Stimulated activated CD4-positive, alpha-beta T cell treated with anti-CD3 and anti-CD28 coated beads, Interleukin-12 subunit alpha, Interleukin-12 subunit beta, amount 100 ng/mL, for 24 hours (primary cell): Measurements from ENCODE around the gene MESD.

Experiments used
- DNase-seq, 2 experiments: peaks; one replicate each; pipeline ENCODE4 v3.0.0-alpha.2; 2020; ENCODE audit warnings: low read depth in 2 of 2

Gene MESD

DNA sequence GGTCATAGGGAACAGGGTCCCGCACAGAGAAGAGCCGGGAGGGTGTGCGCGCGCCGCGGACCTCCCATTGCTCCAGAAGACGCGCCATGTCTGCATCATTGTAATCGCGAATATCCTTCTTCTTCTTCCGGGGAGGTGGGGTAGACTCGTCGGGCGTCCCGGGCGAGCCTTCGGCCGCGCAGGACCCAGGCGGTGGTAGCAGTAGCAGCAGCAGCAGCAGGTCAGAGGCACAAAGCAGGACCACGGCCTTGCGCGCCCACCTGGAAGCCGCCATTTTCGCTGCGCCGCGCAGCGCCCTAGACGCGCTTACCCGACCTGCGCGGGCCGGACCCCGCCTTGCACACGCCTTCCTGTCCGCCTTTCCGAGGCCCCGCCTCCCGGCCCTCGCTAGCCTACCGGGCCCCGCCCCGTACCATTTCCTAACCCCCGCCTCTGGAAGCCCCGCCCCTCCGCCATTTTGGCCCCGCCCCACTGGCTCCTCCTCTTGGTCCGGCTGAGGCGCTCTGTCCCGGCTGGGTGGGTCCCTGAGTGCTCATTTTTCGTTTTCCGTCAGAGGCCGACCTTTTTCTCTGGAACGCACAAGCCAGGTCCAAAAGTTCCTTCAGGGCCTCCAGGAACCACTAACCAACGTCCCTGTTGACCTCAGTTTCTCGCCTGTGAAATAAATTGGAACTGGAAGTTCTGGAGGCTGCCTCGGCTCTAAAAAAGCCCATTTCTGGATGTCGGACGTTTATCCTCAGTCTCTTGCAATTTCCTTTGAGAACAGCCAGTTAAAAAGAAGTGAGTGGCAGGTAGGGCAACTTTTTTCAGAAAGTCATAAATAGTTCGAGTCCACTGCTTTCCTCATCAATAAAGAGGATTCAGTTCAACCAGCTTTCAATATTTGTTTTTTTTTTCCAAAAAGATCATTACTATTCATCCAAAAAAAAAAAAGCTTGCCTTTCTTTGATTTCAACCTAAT lies at the start of gene MESD:
Gene MESD (minus strand): TSS at position 302 of the 961 bp plus-strand sequence. CDS start 28 bp downstream, at position 274.
- DNase-seq: peak; percentile 96 to 99

DNA sequence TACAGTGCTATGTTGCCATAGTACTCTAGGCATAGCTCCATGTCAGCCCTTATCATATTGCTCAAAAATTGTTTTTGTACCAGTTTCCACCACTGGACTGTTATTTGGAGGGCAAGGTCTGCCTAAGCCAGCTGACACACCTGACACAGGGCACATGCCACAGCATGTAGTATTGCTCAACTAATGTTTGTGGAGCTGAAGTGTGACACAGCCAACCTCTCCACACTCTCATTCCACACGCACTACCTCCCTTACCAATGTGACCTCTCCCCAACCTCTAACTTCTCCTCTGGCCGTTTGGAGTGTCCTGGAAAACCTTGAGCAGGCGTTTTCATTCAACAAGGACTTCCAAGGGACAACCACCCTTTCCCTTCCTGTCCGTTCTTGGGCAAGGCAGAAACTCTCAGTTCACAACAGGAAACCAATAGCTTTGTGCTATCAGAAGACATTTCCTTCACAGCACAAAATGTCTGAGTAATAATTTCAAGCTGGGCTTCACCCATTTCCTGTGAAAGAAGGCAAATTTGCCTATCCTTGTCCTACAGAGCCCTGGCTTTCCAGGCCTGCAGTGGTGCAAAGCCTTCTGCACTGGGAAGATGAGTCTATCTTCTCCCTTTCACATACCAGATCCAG lies 49.5 kb upstream of the MESD start:
- DNase-seq: no peak

DNA sequence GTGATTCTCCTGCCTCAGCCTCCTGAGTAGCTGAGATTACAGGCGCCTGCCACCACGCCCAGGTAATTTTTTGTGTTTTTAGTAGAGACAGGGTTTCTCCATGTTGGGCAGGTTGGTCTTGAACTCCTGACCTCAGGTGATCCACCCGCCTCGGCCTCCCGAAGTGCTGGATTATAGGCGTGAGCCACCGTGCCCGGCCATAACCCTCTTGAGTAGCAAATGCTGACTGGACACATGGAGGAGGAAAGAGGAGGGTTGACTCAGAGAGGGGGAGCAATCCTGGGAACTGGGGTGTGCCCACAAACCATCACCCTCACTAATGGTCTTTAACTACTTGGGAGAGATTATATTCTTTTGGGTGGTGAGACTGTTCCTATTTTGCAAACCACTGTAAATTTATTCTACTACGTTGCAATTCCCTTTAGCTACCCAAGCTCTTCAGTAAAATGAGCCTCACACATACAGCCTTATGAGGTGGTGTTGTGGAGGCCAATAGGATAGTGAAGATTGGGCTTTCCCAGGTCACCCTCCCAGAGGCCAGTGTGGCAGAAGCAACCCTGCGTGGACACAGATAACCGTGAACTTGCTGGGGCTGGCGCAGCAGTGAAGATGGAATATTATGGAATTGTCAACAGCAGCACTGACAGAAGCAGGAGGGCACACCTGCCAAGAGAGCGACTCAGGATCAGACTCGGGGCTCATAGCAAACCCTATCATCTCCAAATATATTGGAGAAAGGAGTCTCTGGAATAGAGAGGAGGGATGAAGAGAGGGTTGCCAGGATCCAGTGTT lies 48.5 kb upstream of the MESD start:
- DNase-seq: no peak

DNA sequence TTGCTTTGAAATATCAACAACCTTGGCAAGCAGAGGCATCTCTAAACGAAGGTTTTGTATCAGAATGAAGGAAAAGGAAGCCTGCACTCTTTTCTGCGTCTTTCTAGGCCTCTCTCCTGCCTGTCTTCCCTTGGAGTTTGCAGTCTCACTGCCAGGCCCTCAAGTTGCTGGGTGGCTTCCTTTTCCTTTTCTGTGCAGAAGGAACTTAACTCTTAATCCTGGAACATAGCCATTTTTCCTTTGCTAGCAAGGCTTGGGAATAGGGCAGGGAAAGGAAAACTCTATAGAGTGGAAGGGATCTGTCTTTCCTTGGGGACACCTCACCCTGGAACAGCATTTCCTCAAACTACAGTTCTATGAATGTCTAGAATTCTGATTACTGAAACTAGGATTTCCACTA lies 43.9 kb upstream of the MESD start:
- DNase-seq: no peak

DNA sequence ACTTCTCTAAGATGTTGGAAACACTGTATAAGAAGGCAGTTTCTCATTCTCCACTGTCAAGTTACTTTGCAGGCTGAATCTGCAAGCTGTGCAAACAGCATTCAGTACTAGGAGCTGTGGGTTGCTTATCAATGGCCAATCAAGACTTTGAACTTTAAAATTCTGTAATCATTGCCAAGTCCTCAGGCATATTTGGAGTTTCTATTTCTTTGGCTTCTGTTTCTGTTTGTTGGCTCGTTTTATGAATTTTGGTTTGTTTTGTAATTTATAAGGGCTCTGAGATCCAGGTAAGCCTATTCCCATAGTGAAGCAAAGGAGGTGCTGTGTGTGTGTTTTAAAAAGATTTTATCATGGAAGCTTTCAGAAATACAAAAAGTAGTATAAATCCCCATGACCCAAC lies 43.2 kb upstream of the MESD start:
- no peak for DNase-seq

DNA sequence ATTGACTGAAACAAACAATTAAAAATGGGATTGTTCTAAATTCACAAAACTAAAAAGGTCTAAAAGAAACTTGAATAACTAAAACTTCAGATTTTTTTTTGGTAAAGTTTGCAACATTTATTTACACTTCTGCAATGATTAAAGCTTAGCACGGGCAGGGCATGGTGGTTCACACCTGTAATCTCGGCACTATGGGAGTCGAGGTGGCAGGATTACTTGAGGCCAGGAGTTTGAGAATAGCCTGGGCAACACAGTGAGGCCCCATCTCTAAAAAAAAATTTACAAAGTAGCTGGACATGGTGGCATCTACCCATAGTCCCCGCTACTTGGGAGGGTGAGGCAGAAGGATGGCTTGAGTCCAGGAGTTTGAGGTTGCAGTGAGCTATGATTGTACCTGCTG lies 42.7 kb upstream of the MESD start:
- DNase-seq: no peak

DNA sequence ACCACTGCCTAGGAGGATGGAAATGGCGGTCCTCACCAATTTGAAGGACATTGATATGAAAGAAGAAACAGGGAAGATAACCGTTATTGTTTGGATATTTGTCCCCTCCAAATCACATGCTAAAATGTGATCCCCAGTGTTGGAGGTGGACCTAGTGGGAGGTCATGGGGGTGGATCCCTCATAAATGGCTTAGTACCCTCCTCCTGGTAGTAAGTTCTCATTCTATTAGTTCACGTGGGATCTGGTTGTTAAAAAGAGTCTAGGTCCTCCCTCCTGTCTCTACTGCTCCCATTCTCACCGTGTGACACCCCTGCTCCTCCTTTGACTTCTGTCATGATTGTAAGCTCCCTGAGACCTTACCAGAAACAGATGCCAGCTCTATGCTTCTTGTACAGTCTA lies 41.6 kb upstream of the MESD start:
- DNase-seq: no peak

DNA sequence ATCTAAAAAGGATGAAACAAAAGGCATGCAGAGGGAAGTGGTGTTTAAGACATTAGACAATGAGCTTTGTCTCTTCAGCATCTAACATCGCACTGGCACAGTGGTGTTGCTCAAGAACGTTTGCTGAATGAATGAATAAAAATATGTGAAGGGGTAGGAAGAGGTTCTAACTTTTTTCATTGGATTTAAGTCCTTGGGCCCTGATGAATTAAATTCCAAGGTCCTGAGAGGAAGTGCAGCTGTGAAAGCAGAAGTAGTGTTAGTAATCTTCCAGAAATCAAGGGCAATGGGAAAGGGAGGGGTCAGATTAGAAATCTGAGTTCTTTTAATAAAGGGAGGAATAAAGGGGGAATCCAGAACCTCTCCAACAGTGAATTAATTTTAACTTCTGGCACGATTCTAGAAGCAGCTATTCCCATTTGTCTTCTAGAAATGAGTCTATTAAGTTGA lies 40.7 kb upstream of the MESD start:
- no peak for DNase-seq

- DNase-seq: no peak
These were observed 40.0 kb upstream of the MESD start for GRCh38 chr15:81029414-81030300.

GRCh38 chr15:81026836-81027599 lies 37.4 kb upstream of the MESD start:
- DNase-seq: no peak

DNA sequence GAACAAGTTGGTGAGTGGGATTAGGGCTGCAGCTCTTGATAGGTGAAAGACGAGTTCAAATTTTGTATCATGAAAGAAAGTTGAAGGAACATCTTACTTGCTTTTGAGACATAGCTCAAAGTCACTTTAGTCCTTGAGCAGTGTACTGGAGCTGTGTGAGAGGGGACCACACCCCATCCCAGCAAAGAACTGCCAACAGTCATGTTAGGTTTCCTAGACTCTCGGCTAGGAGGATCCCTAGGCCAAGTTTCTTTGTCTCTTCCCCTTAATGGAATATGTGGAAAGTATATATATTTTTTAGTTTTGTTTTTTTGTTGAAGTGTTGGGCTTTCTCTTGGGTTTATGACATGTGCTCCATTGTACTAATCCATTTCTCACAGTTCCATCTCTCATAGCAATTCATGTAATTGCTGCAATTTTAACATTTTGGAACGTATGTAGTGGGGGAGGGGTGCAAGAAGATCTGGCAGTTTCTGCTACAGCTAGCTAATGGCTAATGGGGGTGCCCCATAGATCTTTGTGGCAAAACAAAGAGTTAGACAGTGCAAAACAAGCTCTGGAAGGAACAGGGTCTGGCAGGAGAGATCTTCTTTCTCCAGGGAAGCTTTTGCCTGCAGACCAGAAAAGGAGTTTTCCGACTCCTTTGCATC lies 36.2 kb upstream of the MESD start:
- no peak for DNase-seq

- no peak for DNase-seq
These were observed 35.3 kb upstream of the MESD start for GRCh38 chr15:81024936-81025335.

- no peak for DNase-seq
These were observed 34.8 kb upstream of the MESD start for GRCh38 chr15:81024265-81024872.

DNA sequence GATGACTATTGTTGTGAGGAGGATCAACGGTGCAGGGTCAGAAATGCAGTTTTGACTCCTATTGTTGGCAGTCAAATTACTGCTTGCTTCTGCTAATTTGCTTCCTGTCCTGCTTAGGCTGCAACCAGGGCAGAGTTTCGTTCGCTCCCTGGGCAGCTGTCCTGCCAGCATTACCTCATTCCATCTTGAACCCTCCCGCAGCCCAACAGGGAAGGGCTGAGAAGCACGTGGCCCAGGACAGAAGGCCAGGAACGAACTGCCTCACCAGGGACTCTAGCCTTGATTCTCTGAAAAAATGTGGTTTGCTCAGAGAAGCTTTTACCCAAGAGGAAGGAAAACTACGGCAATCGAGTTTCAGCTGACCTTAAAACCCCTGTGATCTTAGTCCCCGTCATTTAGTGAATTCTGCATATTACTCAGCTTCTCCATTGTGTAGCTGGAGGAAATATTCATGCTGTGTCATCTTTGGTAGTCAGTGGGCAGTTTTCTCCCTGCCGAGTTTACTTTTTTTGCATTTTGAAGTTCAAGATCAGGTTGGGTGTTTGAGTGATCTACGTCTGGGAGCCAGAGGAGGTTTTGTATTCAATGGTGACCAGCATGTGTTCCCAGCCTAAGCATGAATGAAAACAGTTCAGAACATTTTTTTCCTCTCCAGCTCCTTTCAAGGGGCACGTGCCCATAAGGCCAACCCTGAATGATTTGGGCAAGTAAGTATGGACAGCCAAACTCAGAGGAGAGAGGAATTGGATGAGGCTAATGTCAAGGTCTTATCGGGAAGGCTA lies 34.1 kb upstream of the MESD start:
- peak in 1 of 2 experiments; percentile 16 for DNase-seq

DNA sequence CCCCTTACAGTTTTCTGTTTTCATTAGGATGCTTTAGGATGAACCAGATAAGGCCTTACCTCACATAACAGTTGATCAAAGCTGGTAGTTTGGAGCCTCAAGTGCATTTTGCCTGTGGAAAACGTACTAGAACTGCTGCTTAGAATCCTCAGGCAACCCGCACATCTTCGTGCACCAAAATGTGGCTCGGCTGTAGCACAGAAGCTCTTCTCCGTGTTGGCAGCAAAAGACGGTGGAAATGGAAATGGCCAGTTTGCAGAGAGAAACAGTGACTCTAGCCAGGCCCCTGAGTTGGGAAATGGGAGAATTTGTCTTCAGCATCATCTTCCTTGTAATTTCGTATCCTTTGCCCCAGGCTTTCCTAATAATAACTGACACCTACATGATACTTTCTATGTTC lies 31.7 kb upstream of the MESD start:
- no peak for DNase-seq

DNA sequence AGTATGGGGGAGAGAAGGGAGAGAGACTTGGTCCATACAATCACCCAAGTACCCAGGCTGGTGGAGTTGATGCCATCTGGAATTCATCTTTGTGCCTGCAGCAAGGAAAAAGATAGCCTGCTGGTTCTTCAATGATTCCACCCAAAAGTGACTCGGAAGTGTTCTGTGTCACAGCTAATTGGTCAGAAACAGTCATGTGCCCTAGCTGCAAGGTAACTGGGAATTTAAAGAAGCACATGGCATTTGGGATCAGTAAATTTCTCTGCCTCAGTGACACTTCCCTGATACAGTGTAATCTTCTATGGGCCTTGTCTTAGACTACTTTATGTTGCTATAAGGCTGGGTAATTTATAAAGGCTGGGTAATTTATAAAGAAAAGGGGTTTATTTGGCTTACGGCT lies 28.6 kb upstream of the MESD start:
- no peak for DNase-seq

GRCh38 chr15:81016489-81017068 lies 27.0 kb upstream of the MESD start:
- DNase-seq: no peak
